H1 (cell line): ENCODE data around the gene KAZALD1. TPM values are rescaled to one million over a fixed set of nuclear protein-coding genes. Genes with fewer than 3 reads are reported as not detected.

Source experiments
- CEBPB ChIP-seq: IDR thresholded peaks from 2 replicates; pipeline ENCODE4 v1.6.1; 2012; ENCODE audit warnings: low read depth, low read length
- FOSL1 ChIP-seq: IDR thresholded peaks from 2 replicates; pipeline ENCODE4 v1.6.1; 2011; ENCODE audit warnings: mild to moderate bottlenecking, low read depth, low read length, moderate library complexity; ENCODE audit not compliant: insufficient read depth
- polyA plus RNA-seq, 7 experiments: library from polyadenylated mRNA; depleted of rRNA in 3 of 7; stranded (reverse) in 5 of 7; unstranded in 2 of 7; fragments of >200 nt in 5 of 7; fragments of 200-250 nt in 2 of 7; gene quantifications; 1 replicate in 5 of 7; 2 replicates in 1 of 7; 4 replicates in 1 of 7; pipeline versions ENCODE4 v1.2.1 to v1.2.3, GENCODE V29; 2011 to 2013; ENCODE audit warnings: missing spikeins in 2 of 7, mixed read lengths in 2 of 7
- total RNA-seq: library from RNA; stranded (reverse); fragmentation: NEBNext Ultra II Directional; extraction: Animal tissue kit (Norgen Biotek cat#: 25700); gene quantifications from 2 replicates; pipeline ENCODE4 v1.2.1, GENCODE V29; 2021
- TF ChIP-seq, protein P1 (sequence below): IDR thresholded peaks from 2 replicates; pipeline ENCODE4 v1.6.1; 2011; ENCODE audit warnings: low read length, improper control_type of control experiment

The KAZALD1 gene
- total and polyA plus RNA-seq, 2 of the 8 experiments (the other 6 are each of a cell fraction or from before 2014, with no cell fraction given): 0.65 to 1.9 TPM

DNA sequence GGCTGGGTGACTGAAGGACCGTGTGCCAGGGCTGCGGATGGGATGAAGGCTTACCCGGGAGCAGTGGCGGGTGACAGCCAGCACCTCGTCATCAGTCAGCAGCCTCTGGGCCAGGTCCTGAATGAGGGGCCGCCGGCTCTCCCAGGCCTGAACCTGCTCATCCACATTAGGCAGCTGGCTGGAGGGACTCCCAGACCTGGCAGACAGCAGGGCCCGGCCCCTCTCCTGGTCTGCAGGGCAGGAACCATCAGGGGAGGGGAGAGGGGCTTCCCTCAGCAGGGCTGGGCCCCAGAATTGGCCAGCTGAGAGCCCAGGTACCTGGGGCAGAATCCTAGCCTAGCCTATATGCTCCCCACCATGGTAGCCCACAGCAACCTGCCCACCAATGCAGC is 46.2 kb upstream of the KAZALD1 start (continued):
- TF ChIP-seq CEBPB: no peak
- no peak for TF ChIP-seq FOSL1
- TF ChIP-seq, protein P1, sequence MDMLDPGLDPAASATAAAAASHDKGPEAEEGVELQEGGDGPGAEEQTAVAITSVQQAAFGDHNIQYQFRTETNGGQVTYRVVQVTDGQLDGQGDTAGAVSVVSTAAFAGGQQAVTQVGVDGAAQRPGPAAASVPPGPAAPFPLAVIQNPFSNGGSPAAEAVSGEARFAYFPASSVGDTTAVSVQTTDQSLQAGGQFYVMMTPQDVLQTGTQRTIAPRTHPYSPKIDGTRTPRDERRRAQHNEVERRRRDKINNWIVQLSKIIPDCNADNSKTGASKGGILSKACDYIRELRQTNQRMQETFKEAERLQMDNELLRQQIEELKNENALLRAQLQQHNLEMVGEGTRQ: no peak
